Measurements from ENCODE around the gene ARHGAP28.
A peak's percentile ranks its signal among the peaks of the same experiment; 100 is the strongest.

The ARHGAP28 gene

GRCh38 chr18:6718267-6718666 is 11.2 kb upstream of the ARHGAP28 start:
- 100% methylated on average over 1 of the region's 2 CpGs; no CpG with 5 or more reads in 1 of the 2 experiments for WGBS, 2 experiments
- Histone ChIP-seq H3K27ac (ENCODE audit: insufficient read depth, low read depth, low read length, poor library complexity, severe bottlenecking) (no peak overlapping the region), H3K4me1 (ENCODE audit: control insufficient read depth, insufficient read depth, low read length) (no peaks in the 10 kb centered on the region), H3K9me3 (ENCODE audit: control insufficient read depth, low read length) (no peaks in the 10 kb centered on the region), H3K27me3 (ENCODE audit: control insufficient read depth, insufficient read depth, low read length, poor library complexity, severe bottlenecking) (no peaks in the 10 kb centered on the region), H3K36me3 (ENCODE audit: control insufficient read depth, insufficient read depth, low read length) (no peaks in the 10 kb centered on the region), H3K4me3 (ENCODE audit: insufficient read depth, low read depth, low read length) (no peak overlapping the region)

GRCh38 chr18:6719098-6719846 is 10.2 kb upstream of the ARHGAP28 start:
- no peaks in the 10 kb centered on the region for H3K9me3 ChIP-seq (ENCODE audit: control insufficient read depth, low read length)
- 90 to 93% methylated on average over 4 of the region's 4 CpGs for whole genome bisulfite sequencing, 2 experiments
- H3K4me1 ChIP-seq (ENCODE audit: control insufficient read depth, insufficient read depth, low read length), result no peaks in the 10 kb centered on the region
- no peaks in the 10 kb centered on the region for H3K36me3 ChIP-seq (ENCODE audit: control insufficient read depth, insufficient read depth, low read length)
- no peaks in the 10 kb centered on the region for H3K27me3 ChIP-seq (ENCODE audit: control insufficient read depth, insufficient read depth, low read length, poor library complexity, severe bottlenecking)
- no peak overlapping the region for H3K27ac ChIP-seq (ENCODE audit: insufficient read depth, low read depth, low read length, poor library complexity, severe bottlenecking)
- no peak overlapping the region for H3K4me3 ChIP-seq (ENCODE audit: insufficient read depth, low read depth, low read length)

- 46 to 68% methylated on average over 1 of the region's 1 CpG for WGBS, 2 experiments
- no peaks in the 10 kb centered on the region for H3K36me3 ChIP-seq (ENCODE audit: control insufficient read depth, insufficient read depth, low read length)
- H3K9me3 ChIP-seq (ENCODE audit: control insufficient read depth, low read length), result no peaks in the 10 kb centered on the region
- no peaks in the 10 kb centered on the region for H3K27me3 ChIP-seq (ENCODE audit: control insufficient read depth, insufficient read depth, low read length, poor library complexity, severe bottlenecking)
- no peaks in the 10 kb centered on the region for H3K4me1 ChIP-seq (ENCODE audit: control insufficient read depth, insufficient read depth, low read length)
- H3K27ac ChIP-seq (ENCODE audit: insufficient read depth, low read depth, low read length, poor library complexity, severe bottlenecking), result no peak overlapping the region
- no peak overlapping the region for H3K4me3 ChIP-seq (ENCODE audit: insufficient read depth, low read depth, low read length)
These were observed 9.4 kb upstream of the ARHGAP28 start for GRCh38 chr18:6719910-6720683.

- Histone ChIP-seq H3K4me3 (ENCODE audit: insufficient read depth, low read depth, low read length) (no peak overlapping the region), H3K27ac (ENCODE audit: insufficient read depth, low read depth, low read length, poor library complexity, severe bottlenecking) (no peak overlapping the region), H3K36me3 (ENCODE audit: control insufficient read depth, insufficient read depth, low read length) (no peaks in the 10 kb centered on the region), H3K4me1 (ENCODE audit: control insufficient read depth, insufficient read depth, low read length) (no peaks in the 10 kb centered on the region), H3K9me3 (ENCODE audit: control insufficient read depth, low read length) (no peaks in the 10 kb centered on the region), H3K27me3 (ENCODE audit: control insufficient read depth, insufficient read depth, low read length, poor library complexity, severe bottlenecking) (no peaks in the 10 kb centered on the region)
- WGBS, 2 experiments, result 82 to 90% methylated on average over 1 of the region's 1 CpG
These were observed 7.8 kb upstream of the ARHGAP28 start for GRCh38 chr18:6721755-6722154.

GRCh38 chr18:6722690-6723089 is 6.8 kb upstream of the ARHGAP28 start:
- Histone ChIP-seq H3K27me3 (ENCODE audit: control insufficient read depth, insufficient read depth, low read length, poor library complexity, severe bottlenecking) (no peaks in the 10 kb centered on the region), H3K9me3 (ENCODE audit: control insufficient read depth, low read length) (no peaks in the 10 kb centered on the region), H3K4me3 (ENCODE audit: insufficient read depth, low read depth, low read length) (no peak overlapping the region), H3K4me1 (ENCODE audit: control insufficient read depth, insufficient read depth, low read length) (no peaks in the 10 kb centered on the region), H3K27ac (ENCODE audit: insufficient read depth, low read depth, low read length, poor library complexity, severe bottlenecking) (no peak overlapping the region), H3K36me3 (ENCODE audit: control insufficient read depth, insufficient read depth, low read length) (no peaks in the 10 kb centered on the region)
- WGBS, 2 experiments, result 88 to 93% methylated on average over 4 of the region's 4 CpGs

- Histone ChIP-seq H3K4me1 (ENCODE audit: control insufficient read depth, insufficient read depth, low read length) (no peaks in the 10 kb centered on the region), H3K4me3 (ENCODE audit: insufficient read depth, low read depth, low read length) (no peak overlapping the region), H3K27ac (ENCODE audit: insufficient read depth, low read depth, low read length, poor library complexity, severe bottlenecking) (no peak overlapping the region), H3K36me3 (ENCODE audit: control insufficient read depth, insufficient read depth, low read length) (no peaks in the 10 kb centered on the region), H3K27me3 (ENCODE audit: control insufficient read depth, insufficient read depth, low read length, poor library complexity, severe bottlenecking) (no peaks in the 10 kb centered on the region), H3K9me3 (ENCODE audit: control insufficient read depth, low read length) (no peaks in the 10 kb centered on the region)
- WGBS, 2 experiments, result 97 to 100% methylated on average over 1 of the region's 1 CpG
These were observed 5.2 kb upstream of the ARHGAP28 start for GRCh38 chr18:6724331-6724730.

- peaks cover 21% of the 10 kb centered on the region for H3K4me1 ChIP-seq (ENCODE audit: control insufficient read depth, insufficient read depth, low read length)
- no peaks in the 10 kb centered on the region for H3K27me3 ChIP-seq (ENCODE audit: control insufficient read depth, insufficient read depth, low read length, poor library complexity, severe bottlenecking)
- peak overlapping the region; percentile 95 for H3K27ac ChIP-seq (ENCODE audit: insufficient read depth, low read depth, low read length, poor library complexity, severe bottlenecking)
- no peaks in the 10 kb centered on the region for H3K36me3 ChIP-seq (ENCODE audit: control insufficient read depth, insufficient read depth, low read length)
- no peak overlapping the region for H3K4me3 ChIP-seq (ENCODE audit: insufficient read depth, low read depth, low read length)
- H3K9me3 ChIP-seq (ENCODE audit: control insufficient read depth, low read length), result no peaks in the 10 kb centered on the region
- WGBS, 2 experiments, result 79 to 81% methylated on average over 6 to 8 of the region's 8 CpGs
These were observed 1.2 kb upstream of the ARHGAP28 start for GRCh38 chr18:6728331-6728730.

GRCh38 chr18:6728809-6729246 is 688 bp upstream of the ARHGAP28 start:
- Histone ChIP-seq H3K36me3 (ENCODE audit: control insufficient read depth, insufficient read depth, low read length) (no peaks in the 10 kb centered on the region), H3K27me3 (ENCODE audit: control insufficient read depth, insufficient read depth, low read length, poor library complexity, severe bottlenecking) (no peaks in the 10 kb centered on the region), H3K4me3 (ENCODE audit: insufficient read depth, low read depth, low read length) (peak overlapping the region; percentile 70), H3K27ac (ENCODE audit: insufficient read depth, low read depth, low read length, poor library complexity, severe bottlenecking) (peak overlapping the region; percentile 95), H3K9me3 (ENCODE audit: control insufficient read depth, low read length) (no peaks in the 10 kb centered on the region), H3K4me1 (ENCODE audit: control insufficient read depth, insufficient read depth, low read length) (peaks cover 21% of the 10 kb centered on the region)
- WGBS, 2 experiments, result 25 to 31% methylated on average over 5 of the region's 5 CpGs

GRCh38 chr18:6730416-6731221 is 1.1 kb downstream of the ARHGAP28 start:
- Histone ChIP-seq H3K36me3 (ENCODE audit: control insufficient read depth, insufficient read depth, low read length) (no peaks in the 10 kb centered on the region), H3K9me3 (ENCODE audit: control insufficient read depth, low read length) (no peaks in the 10 kb centered on the region), H3K4me3 (ENCODE audit: insufficient read depth, low read depth, low read length) (peak overlapping the region; percentile 70), H3K4me1 (ENCODE audit: control insufficient read depth, insufficient read depth, low read length) (peaks cover 21% of the 10 kb centered on the region), H3K27me3 (ENCODE audit: control insufficient read depth, insufficient read depth, low read length, poor library complexity, severe bottlenecking) (no peaks in the 10 kb centered on the region), H3K27ac (ENCODE audit: insufficient read depth, low read depth, low read length, poor library complexity, severe bottlenecking) (peak overlapping the region; percentile 95)
- WGBS, 2 experiments, result 32 to 73% methylated on average over 2 to 4 of the region's 4 CpGs

GRCh38 chr18:6731222-6731596 is 1.7 kb downstream of the ARHGAP28 start:
- Histone ChIP-seq H3K27me3 (ENCODE audit: control insufficient read depth, insufficient read depth, low read length, poor library complexity, severe bottlenecking) (no peaks in the 10 kb centered on the region), H3K4me1 (ENCODE audit: control insufficient read depth, insufficient read depth, low read length) (peaks cover 21% of the 10 kb centered on the region), H3K36me3 (ENCODE audit: control insufficient read depth, insufficient read depth, low read length) (no peaks in the 10 kb centered on the region), H3K27ac (ENCODE audit: insufficient read depth, low read depth, low read length, poor library complexity, severe bottlenecking) (no peak overlapping the region), H3K4me3 (ENCODE audit: insufficient read depth, low read depth, low read length) (peak overlapping the region; percentile 70), H3K9me3 (ENCODE audit: control insufficient read depth, low read length) (no peaks in the 10 kb centered on the region)
- 37 to 48% methylated on average over 6 of the region's 6 CpGs for WGBS, 2 experiments
